Loucy (cell line): Measurements from ENCODE around the gene KDM4B.

ENCODE experiments used
- H2AFZ ChIP-seq: fragments of 200-600 bp; sonication (generic); 2 replicates; pipeline ENCODE4 v1.6.0; 2016; ENCODE audit warnings: antibody characterized with exemption, mild to moderate bottlenecking, low read length, moderate library complexity
- H3F3A ChIP-seq: fragments of 200-600 bp; 2 replicates; pipeline ENCODE4 v1.6.0; 2016; ENCODE audit warnings: antibody characterized with exemption, low read depth, mild to moderate bottlenecking
- H3K27me3 ChIP-seq: fragments of 200-600 bp; sonication (generic); 2 replicates; pipeline ENCODE4 v1.6.1; 2014; ENCODE audit warnings: low read length, mild to moderate bottlenecking; ENCODE audit not compliant: insufficient read depth, poor library complexity, severe bottlenecking
- H3K36me3 ChIP-seq: fragments of 200-600 bp; sonication (generic); 2 replicates; pipeline ENCODE4 v1.6.1; 2016; ENCODE audit warnings: low read length; ENCODE audit not compliant: insufficient read depth
- H3K4me1 ChIP-seq: fragments of 200-600 bp; sonication (generic); 2 replicates; pipeline ENCODE4 v1.5.1; 2014; ENCODE audit warnings: low read length, mild to moderate bottlenecking; ENCODE audit not compliant: insufficient read depth, poor library complexity, severe bottlenecking
- H3K4me2 ChIP-seq: fragments of 200-600 bp; sonication (generic); 2 replicates; pipeline ENCODE4 v1.6.0; 2014; ENCODE audit warnings: antibody characterized with exemption, low read length, low read depth, mild to moderate bottlenecking; ENCODE audit not compliant: poor library complexity, severe bottlenecking
- H3K4me3 ChIP-seq: fragments of 200-600 bp; sonication (generic); 2 replicates; pipeline ENCODE4 v1.5.1; 2014; ENCODE audit warnings: low read length, mild to moderate bottlenecking, mixed read lengths; ENCODE audit not compliant: poor library complexity, severe bottlenecking
- H3K79me2 ChIP-seq: fragments of 200-600 bp; sonication (generic); 2 replicates; pipeline ENCODE4 v1.6.1; 2014; ENCODE audit warnings: low read length; ENCODE audit not compliant: insufficient read depth
- H3K9ac ChIP-seq: fragments of 200-600 bp; sonication (generic); 2 replicates; pipeline ENCODE4 v1.6.0; 2014; ENCODE audit warnings: mild to moderate bottlenecking, low read depth, low read length, moderate library complexity; ENCODE audit not compliant: poor library complexity, severe bottlenecking
- H3K9me2 ChIP-seq: fragments of 200-600 bp; sonication (generic); replicated peaks from 2 replicates; pipeline ENCODE4 v1.6.1; 2016; ENCODE audit warnings: low read depth, low read length, mixed read lengths
- H3K9me3 ChIP-seq: fragments of 200-600 bp; sonication (generic); 2 replicates; pipeline ENCODE4 v1.6.1; 2014; ENCODE audit warnings: mild to moderate bottlenecking, antibody characterized with exemption, low read length, low read depth; ENCODE audit not compliant: insufficient read depth
- H4K20me1 ChIP-seq: fragments of 200-600 bp; sonication (generic); 2 replicates; pipeline ENCODE4 v1.6.0; 2014; ENCODE audit warnings: antibody characterized with exemption, low read length, mild to moderate bottlenecking; ENCODE audit not compliant: insufficient read depth, poor library complexity, severe bottlenecking
- CTCF ChIP-seq: fragments of 200-600 bp; sonication (generic); conservative IDR thresholded peaks from 2 replicates; pipeline ENCODE4 v1.5.1; 2014; ENCODE audit warnings: mild to moderate bottlenecking, antibody characterized with exemption, low read length
- EZH2phosphoT487 ChIP-seq: fragments of 200-600 bp; IDR thresholded peaks from 2 replicates; pipeline ENCODE4 v1.6.1; 2018; ENCODE audit warnings: antibody characterized with exemption, mild to moderate bottlenecking, moderate library complexity, borderline replicate concordance

KDM4B gene

GRCh38 chr19:5086230-5086629 is 117.3 kb downstream of the KDM4B start:
- no peak for TF ChIP-seq EZH2phosphoT487
- TF ChIP-seq CTCF: no peak
- H3K79me2 ChIP-seq: no peaks in the 10 kb centered on the region
- H3K9ac ChIP-seq: no peak overlapping the region
- H3K4me2 ChIP-seq: no peak overlapping the region
- H3K36me3 ChIP-seq: peaks cover 72% of the 10 kb centered on the region; the same call in 1 of the 2 replicates
- H3K27me3 ChIP-seq: no peaks in the 10 kb centered on the region
- H3K4me1 ChIP-seq: no peaks in the 10 kb centered on the region
- no peaks in the 10 kb centered on the region for H3K9me3 ChIP-seq
- H2AFZ ChIP-seq: no peak overlapping the region
- H3F3A ChIP-seq: no peaks in the 10 kb centered on the region
- H3K4me3 ChIP-seq: no peak overlapping the region
- H3K9me2 ChIP-seq: no peaks in the 10 kb centered on the region
- no peaks in the 10 kb centered on the region for H4K20me1 ChIP-seq

GRCh38 chr19:5086725-5087439 is 118.0 kb downstream of the KDM4B start:
- H3K36me3 ChIP-seq: peaks cover 68% of the 10 kb centered on the region; the same call in 1 of the 2 replicates
- H3K9ac ChIP-seq: no peak overlapping the region
- no peak overlapping the region for H2AFZ ChIP-seq
- no peaks in the 10 kb centered on the region for H3F3A ChIP-seq
- no peak for TF ChIP-seq CTCF
- TF ChIP-seq EZH2phosphoT487: no peak
- H3K27me3 ChIP-seq: no peaks in the 10 kb centered on the region
- no peak overlapping the region for H3K4me2 ChIP-seq
- no peaks in the 10 kb centered on the region for H3K4me1 ChIP-seq
- H3K79me2 ChIP-seq: no peaks in the 10 kb centered on the region
- H4K20me1 ChIP-seq: no peaks in the 10 kb centered on the region
- H3K9me3 ChIP-seq: no peaks in the 10 kb centered on the region
- no peaks in the 10 kb centered on the region for H3K9me2 ChIP-seq
- H3K4me3 ChIP-seq: no peak overlapping the region

- Histone ChIP-seq H3K9me3 (no peaks in the 10 kb centered on the region), H3K4me3 (no peak overlapping the region), H3K4me2 (no peak overlapping the region), H4K20me1 (no peaks in the 10 kb centered on the region), H2AFZ (no peak overlapping the region), H3K9me2 (no peaks in the 10 kb centered on the region), H3K79me2 (no peaks in the 10 kb centered on the region), H3F3A (no peaks in the 10 kb centered on the region), H3K9ac (no peak overlapping the region), H3K36me3 (peaks cover 49% of the 10 kb centered on the region; the same call in 1 of the 2 replicates), H3K27me3 (no peaks in the 10 kb centered on the region), H3K4me1 (no peaks in the 10 kb centered on the region)
- TF ChIP-seq CTCF: no peak
Observed at GRCh38 chr19:5089283-5089682, 120.4 kb downstream of the KDM4B start.
